ENCODE results near the gene ATP6V1F. TPM values are rescaled to one million over a fixed set of nuclear protein-coding genes. Genes with fewer than 3 reads are reported as not detected.

ATP6V1F gene
- polyA plus RNA-seq, 4 donors = 145 to 239 (median 191) TPM

GRCh38 chr7:128891110-128891941 lies 28.7 kb downstream of the ATP6V1F start:
- DNase-seq (peak; percentile 35 to 59), FAIRE-seq (no peak)
- Histone ChIP-seq H3K9me3 (ENCODE audit: control insufficient read depth in 2 of 2, insufficient read depth in 1 of 2, low read depth in 1 of 2, low read length in 1 of 2) (no peaks in the 10 kb centered on the region), H3K27ac (ENCODE audit: low read depth in 1 of 3, low read length in 2 of 3) (peak overlapping the region in 1 of 3 donors; percentile 73), H3K4me1 (ENCODE audit: control insufficient read depth in 3 of 3, insufficient read depth in 2 of 3, low read depth in 1 of 3, low read length in 2 of 3) (peaks cover 0 to 19% (median 3%) of the 10 kb centered on the region in 3 donors), H3K36me3 (ENCODE audit: control insufficient read depth in 3 of 3, insufficient read depth in 2 of 3, low read depth in 1 of 3, low read length in 3 of 3) (no peaks in the 10 kb centered on the region), H3K27me3 (ENCODE audit: control insufficient read depth in 3 of 3, insufficient read depth in 3 of 3, low read length in 3 of 3) (peaks cover 0 to 12% (median 0%) of the 10 kb centered on the region in 3 donors), H3K4me3 (ENCODE audit: low read depth in 1 of 3, low read length in 3 of 3) (peak overlapping the region in 2 of 3 donors; percentile 23 to 59)
- WGBS, 3 donors = 25 to 39% (median 33%) methylated on average over 31 to 41 of the region's 41 CpGs

DNA sequence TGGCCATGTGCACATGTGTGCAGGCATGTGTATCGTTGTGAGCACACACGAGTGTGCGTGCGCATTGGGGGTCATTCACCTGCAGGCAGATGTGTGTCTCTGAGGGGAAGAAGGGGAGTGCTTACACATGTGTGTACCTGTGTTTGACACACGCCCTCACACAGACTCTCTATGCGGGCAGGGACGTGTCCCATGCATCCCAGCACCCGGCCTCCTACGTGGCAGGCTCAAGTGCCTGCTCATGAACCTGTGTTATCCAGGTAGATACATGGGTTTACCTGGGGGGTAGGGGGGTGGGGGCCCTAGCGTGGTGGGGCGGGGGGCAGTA lies 29.2 kb downstream of the ATP6V1F start:
- Histone ChIP-seq H3K4me3 (ENCODE audit: low read depth in 1 of 3, low read length in 3 of 3) (peak overlapping the region in 1 of 3 donors; percentile 59), H3K9me3 (ENCODE audit: control insufficient read depth in 2 of 2, insufficient read depth in 1 of 2, low read depth in 1 of 2, low read length in 1 of 2) (no peaks in the 10 kb centered on the region), H3K4me1 (ENCODE audit: control insufficient read depth in 3 of 3, insufficient read depth in 2 of 3, low read depth in 1 of 3, low read length in 2 of 3) (peaks cover 0 to 19% (median 3%) of the 10 kb centered on the region in 3 donors), H3K27ac (ENCODE audit: low read depth in 1 of 3, low read length in 2 of 3) (no peak overlapping the region), H3K36me3 (ENCODE audit: control insufficient read depth in 3 of 3, insufficient read depth in 2 of 3, low read depth in 1 of 3, low read length in 3 of 3) (no peaks in the 10 kb centered on the region), H3K27me3 (ENCODE audit: control insufficient read depth in 3 of 3, insufficient read depth in 3 of 3, low read length in 3 of 3) (peaks cover 0 to 12% (median 0%) of the 10 kb centered on the region in 3 donors)
- WGBS, 3 donors = 74 to 83% (median 74%) methylated on average over 11 of the region's 11 CpGs
- DNase-seq (no peak), FAIRE-seq (no peak)

- DNase-seq (peak in 1 of 2 donors; percentile 44), FAIRE-seq (no peak)
- no peak overlapping the region for H3K4me3 ChIP-seq (ENCODE audit: low read depth in 1 of 3, low read length in 3 of 3)
- no peaks in the 10 kb centered on the region for H3K36me3 ChIP-seq (ENCODE audit: control insufficient read depth in 3 of 3, insufficient read depth in 2 of 3, low read depth in 1 of 3, low read length in 3 of 3)
- peaks cover 0 to 19% (median 3%) of the 10 kb centered on the region in 3 donors for H3K4me1 ChIP-seq (ENCODE audit: control insufficient read depth in 3 of 3, insufficient read depth in 2 of 3, low read depth in 1 of 3, low read length in 2 of 3)
- H3K27ac ChIP-seq (ENCODE audit: low read depth in 1 of 3, low read length in 2 of 3) = peak overlapping the region in 1 of 3 donors; percentile 76
- peaks cover 0 to 12% (median 0%) of the 10 kb centered on the region in 3 donors for H3K27me3 ChIP-seq (ENCODE audit: control insufficient read depth in 3 of 3, insufficient read depth in 3 of 3, low read length in 3 of 3)
- H3K9me3 ChIP-seq (ENCODE audit: control insufficient read depth in 2 of 2, insufficient read depth in 1 of 2, low read depth in 1 of 2, low read length in 1 of 2) = no peaks in the 10 kb centered on the region
- WGBS, 3 donors = 33 to 76% (median 54%) methylated on average over 12 to 13 of the region's 13 CpGs
Measured at GRCh38 chr7:128892521-128893250, 30.0 kb downstream of the ATP6V1F start.

GRCh38 chr7:128893251-128894100 lies 30.8 kb downstream of the ATP6V1F start:
- H3K27ac ChIP-seq (ENCODE audit: low read depth in 1 of 3, low read length in 2 of 3) = peak overlapping the region in 1 of 3 donors; percentile 25
- no peaks in the 10 kb centered on the region for H3K36me3 ChIP-seq (ENCODE audit: control insufficient read depth in 3 of 3, insufficient read depth in 2 of 3, low read depth in 1 of 3, low read length in 3 of 3)
- no peak overlapping the region for H3K4me3 ChIP-seq (ENCODE audit: low read depth in 1 of 3, low read length in 3 of 3)
- FAIRE-seq = no peak
- H3K27me3 ChIP-seq (ENCODE audit: control insufficient read depth in 3 of 3, insufficient read depth in 3 of 3, low read length in 3 of 3) = peaks cover 0 to 12% (median 0%) of the 10 kb centered on the region in 3 donors
- 63 to 85% (median 68%) methylated on average over 18 to 23 of the region's 23 CpGs for WGBS, 3 donors
- DNase-seq = peak; percentile 71 to 93
- peaks cover 0 to 3% of the 10 kb centered on the region in 2 donors for H3K9me3 ChIP-seq (ENCODE audit: control insufficient read depth in 2 of 2, insufficient read depth in 1 of 2, low read depth in 1 of 2, low read length in 1 of 2)
- H3K4me1 ChIP-seq (ENCODE audit: control insufficient read depth in 3 of 3, insufficient read depth in 2 of 3, low read depth in 1 of 3, low read length in 2 of 3) = peaks cover 0 to 19% (median 3%) of the 10 kb centered on the region in 3 donors

- H3K4me1 ChIP-seq (ENCODE audit: control insufficient read depth in 3 of 3, insufficient read depth in 2 of 3, low read depth in 1 of 3, low read length in 2 of 3) = peaks cover 0 to 19% (median 3%) of the 10 kb centered on the region in 3 donors
- no peak overlapping the region for H3K27ac ChIP-seq (ENCODE audit: low read depth in 1 of 3, low read length in 2 of 3)
- H3K36me3 ChIP-seq (ENCODE audit: control insufficient read depth in 3 of 3, insufficient read depth in 2 of 3, low read depth in 1 of 3, low read length in 3 of 3) = no peaks in the 10 kb centered on the region
- no peak for DNase-seq
- no peak overlapping the region for H3K4me3 ChIP-seq (ENCODE audit: low read depth in 1 of 3, low read length in 3 of 3)
- no peak for FAIRE-seq
- peaks cover 0 to 3% of the 10 kb centered on the region in 2 donors for H3K9me3 ChIP-seq (ENCODE audit: control insufficient read depth in 2 of 2, insufficient read depth in 1 of 2, low read depth in 1 of 2, low read length in 1 of 2)
- H3K27me3 ChIP-seq (ENCODE audit: control insufficient read depth in 3 of 3, insufficient read depth in 3 of 3, low read length in 3 of 3) = peaks cover 0 to 12% (median 0%) of the 10 kb centered on the region in 3 donors
- 92 to 94% (median 94%) methylated on average over 6 of the region's 6 CpGs for WGBS, 3 donors
Measured at GRCh38 chr7:128894101-128894440, 31.4 kb downstream of the ATP6V1F start.

DNA sequence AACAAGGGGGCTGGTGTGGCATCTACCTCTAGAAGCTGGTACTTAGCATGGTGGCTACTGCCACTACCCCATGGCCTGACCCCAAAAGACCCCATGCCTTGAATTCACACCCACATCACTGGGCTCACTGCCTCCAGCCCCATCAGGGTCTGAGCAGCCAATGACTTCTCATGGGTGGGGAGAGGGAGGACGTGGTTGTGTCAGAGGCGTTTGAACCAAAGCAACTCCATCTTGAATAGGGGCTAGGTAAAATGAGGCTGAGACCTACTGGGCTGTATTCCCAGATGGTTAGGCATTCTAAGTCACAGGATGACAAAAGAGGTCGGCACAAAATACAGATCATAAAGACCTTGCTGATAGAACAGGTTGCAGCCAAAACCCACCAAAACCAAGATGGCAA lies 32.7 kb downstream of the ATP6V1F start:
- Histone ChIP-seq H3K27me3 (ENCODE audit: control insufficient read depth in 3 of 3, insufficient read depth in 3 of 3, low read length in 3 of 3) (peaks cover 0 to 9% (median 0%) of the 10 kb centered on the region in 3 donors), H3K36me3 (ENCODE audit: control insufficient read depth in 3 of 3, insufficient read depth in 2 of 3, low read depth in 1 of 3, low read length in 3 of 3) (no peaks in the 10 kb centered on the region), H3K27ac (ENCODE audit: low read depth in 1 of 3, low read length in 2 of 3) (no peak overlapping the region), H3K4me1 (ENCODE audit: control insufficient read depth in 3 of 3, insufficient read depth in 2 of 3, low read depth in 1 of 3, low read length in 2 of 3) (peaks cover 0 to 19% (median 3%) of the 10 kb centered on the region in 3 donors), H3K4me3 (ENCODE audit: low read depth in 1 of 3, low read length in 3 of 3) (no peak overlapping the region), H3K9me3 (ENCODE audit: control insufficient read depth in 2 of 2, insufficient read depth in 1 of 2, low read depth in 1 of 2, low read length in 1 of 2) (peaks cover 0 to 6% of the 10 kb centered on the region in 2 donors)
- FAIRE-seq (no peak), DNase-seq (no peak)
- WGBS, 3 donors = 81 to 85% (median 82%) methylated on average over 3 of the region's 3 CpGs

DNA sequence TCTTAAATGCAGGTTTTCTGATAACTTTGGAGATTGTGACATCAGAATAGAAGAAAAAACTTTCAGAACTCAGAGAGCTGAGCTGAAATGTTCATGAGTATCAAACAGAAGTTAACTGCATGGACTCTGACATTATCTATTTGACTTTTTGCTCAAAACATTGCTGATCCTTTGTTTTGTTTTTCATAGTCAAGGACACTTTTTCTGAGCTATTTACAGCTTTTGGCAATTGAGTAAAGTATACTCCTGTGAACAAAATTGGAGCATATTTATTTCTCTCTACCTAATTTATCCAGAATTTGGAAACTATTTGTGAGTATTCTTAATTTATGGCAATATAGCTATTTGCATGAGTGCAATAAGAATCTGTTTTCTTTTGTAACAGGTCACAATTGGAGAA lies 36.7 kb downstream of the ATP6V1F start:
- H3K27ac ChIP-seq (ENCODE audit: low read depth in 1 of 3, low read length in 2 of 3) = no peak overlapping the region
- H3K4me1 ChIP-seq (ENCODE audit: control insufficient read depth in 3 of 3, insufficient read depth in 2 of 3, low read depth in 1 of 3, low read length in 2 of 3) = peaks cover 0 to 4% (median 3%) of the 10 kb centered on the region in 3 donors
- no peaks in the 10 kb centered on the region for H3K36me3 ChIP-seq (ENCODE audit: control insufficient read depth in 3 of 3, insufficient read depth in 2 of 3, low read depth in 1 of 3, low read length in 3 of 3)
- no peak overlapping the region for H3K4me3 ChIP-seq (ENCODE audit: low read depth in 1 of 3, low read length in 3 of 3)
- H3K27me3 ChIP-seq (ENCODE audit: control insufficient read depth in 3 of 3, insufficient read depth in 3 of 3, low read length in 3 of 3) = no peaks in the 10 kb centered on the region
- DNase-seq (no peak), FAIRE-seq (no peak)
- peaks cover 0 to 6% of the 10 kb centered on the region in 2 donors for H3K9me3 ChIP-seq (ENCODE audit: control insufficient read depth in 2 of 2, insufficient read depth in 1 of 2, low read depth in 1 of 2, low read length in 1 of 2)

- Histone ChIP-seq H3K27me3 (ENCODE audit: control insufficient read depth in 3 of 3, insufficient read depth in 3 of 3, low read length in 3 of 3) (peaks cover 0 to 2% (median 0%) of the 10 kb centered on the region in 3 donors), H3K9me3 (ENCODE audit: control insufficient read depth in 2 of 2, insufficient read depth in 1 of 2, low read depth in 1 of 2, low read length in 1 of 2) (peaks cover 0 to 6% of the 10 kb centered on the region in 2 donors), H3K4me3 (ENCODE audit: low read depth in 1 of 3, low read length in 3 of 3) (no peak overlapping the region), H3K27ac (ENCODE audit: low read depth in 1 of 3, low read length in 2 of 3) (no peak overlapping the region), H3K4me1 (ENCODE audit: control insufficient read depth in 3 of 3, insufficient read depth in 2 of 3, low read depth in 1 of 3, low read length in 2 of 3) (peaks cover 0 to 4% (median 3%) of the 10 kb centered on the region in 3 donors), H3K36me3 (ENCODE audit: control insufficient read depth in 3 of 3, insufficient read depth in 2 of 3, low read depth in 1 of 3, low read length in 3 of 3) (no peaks in the 10 kb centered on the region)
- 55 to 64% (median 63%) methylated on average over 1 of the region's 1 CpG for WGBS, 3 donors
- no peak for DNase-seq
- no peak for FAIRE-seq
Measured at GRCh38 chr7:128900237-128900636, 37.6 kb downstream of the ATP6V1F start.

Measured in small intestine (tissue), 7 donors.